HG03460 (cell line): ENCODE results near the gene NOL9.

ENCODE experiments used
- ATAC-seq: cut with Tn5 transposase; IDR thresholded peaks from one replicate; pipeline ENCODE4 v1.9.1; 2021; ENCODE audit not compliant: unreplicated experiment

The NOL9 gene

GRCh38 chr1:6591222-6591621, 36.9 kb upstream of the NOL9 start:
- no peak for ATAC-seq

GRCh38 chr1:6590046-6590445, 35.7 kb upstream of the NOL9 start:
- no peak for ATAC-seq

GRCh38 chr1:6588893-6589520, 34.7 kb upstream of the NOL9 start:
- no peak for ATAC-seq

- ATAC-seq, result no peak
Measured at GRCh38 chr1:6588128-6588892, 34.0 kb upstream of the NOL9 start.

- ATAC-seq, result no peak
Measured at GRCh38 chr1:6587261-6588005, 33.1 kb upstream of the NOL9 start.

GRCh38 chr1:6586404-6586816, 32.1 kb upstream of the NOL9 start:
- no peak for ATAC-seq

- ATAC-seq, result no peak
Measured at GRCh38 chr1:6585841-6586240, 31.5 kb upstream of the NOL9 start.

GRCh38 chr1:6585081-6585722, 30.9 kb upstream of the NOL9 start:
- no peak for ATAC-seq

- no peak for ATAC-seq
Measured at GRCh38 chr1:6584126-6585080, 30.1 kb upstream of the NOL9 start.

- ATAC-seq, result no peak
Measured at GRCh38 chr1:6582370-6582769, 28.1 kb upstream of the NOL9 start.

GRCh38 chr1:6581561-6582305, 27.4 kb upstream of the NOL9 start:
- ATAC-seq, result no peak

- no peak for ATAC-seq
Measured at GRCh38 chr1:6580593-6581409, 26.5 kb upstream of the NOL9 start.

- no peak for ATAC-seq
Measured at GRCh38 chr1:6580119-6580592, 25.8 kb upstream of the NOL9 start.

GRCh38 chr1:6579374-6580118, 25.2 kb upstream of the NOL9 start, which contains the start of gene ZBTB48:
Gene ZBTB48, plus strand, starts transcription at chr1:6579994. Its CDS starts 616 bp downstream, at chr1:6580610.
- ATAC-seq, result peak; percentile 94

- ATAC-seq, result no peak
Measured at GRCh38 chr1:6578624-6579373, 24.5 kb upstream of the NOL9 start.

GRCh38 chr1:6577831-6578525, 23.7 kb upstream of the NOL9 start:
- no peak for ATAC-seq

- ATAC-seq, result no peak
Measured at GRCh38 chr1:6574818-6575217, 20.5 kb upstream of the NOL9 start.
